ENCODE data around the gene BCAS2.

Gene BCAS2
- long read RNA-seq, transcript BCAS2-202 (6 exons, 891 nt) = minor isoform, 6 of 189 reads
- long read RNA-seq, transcript BCAS2-201 (7 exons, 1,299 nt) = major isoform, 171 of 189 reads
- long read RNA-seq, partial matches to known transcripts = 1 of 189 reads
- long read RNA-seq, other reads (novel, unspliced or antisense) = 11 of 189 reads

GRCh38 chr1:114581335-114582287 lies at the start of gene BCAS2:
BCAS2 (minus strand) TSS chr1:114581615; CDS start chr1:114581591, 24 bp downstream.
- Histone ChIP-seq H3K27ac (replicated peaks) (peak within 1 kb of the TSS; percentile 76), H3K4me3 (replicated peaks; ENCODE audit: insufficient read depth, low read length) (peak within 1 kb of the TSS; percentile 75), H3K27me3 (ENCODE audit: insufficient read depth, poor library complexity, severe bottlenecking) (no peaks in the 10 kb centered on the region)
- TF ChIP-seq POLR2AphosphoS5 (IDR thresholded peaks at IDR 0.05; ENCODE audit: low read depth) (peak; percentile 84), GABPA (IDR thresholded peaks at IDR 0.05; ENCODE audit: low read depth) (peak; percentile 91), SPI1 (IDR thresholded peaks at IDR 0.05; ENCODE audit: borderline replicate concordance, low read depth) (no peak)
- peak; percentile 93 to 98 for DNase-seq (ENCODE audit: low read depth in 1 of 2, low spot score in 1 of 2)

GRCh38 chr1:114627107-114627506 lies 45.7 kb upstream of the BCAS2 start:
- TF ChIP-seq GABPA (IDR thresholded peaks at IDR 0.05; ENCODE audit: low read depth) = no peak
- no peak for TF ChIP-seq CTCF (IDR thresholded peaks at IDR 0.05; ENCODE audit: insufficient read depth, low read length)
- TF ChIP-seq SPI1 (IDR thresholded peaks at IDR 0.05; ENCODE audit: borderline replicate concordance, low read depth) = no peak
- TF ChIP-seq POLR2AphosphoS5 (IDR thresholded peaks at IDR 0.05; ENCODE audit: low read depth) = no peak
- no peak for TF ChIP-seq REST (IDR thresholded peaks at IDR 0.05; ENCODE audit: insufficient replicate concordance, low read depth)
- peaks cover 2% of the 10 kb centered on the region for H3K27me3 ChIP-seq (ENCODE audit: insufficient read depth, poor library complexity, severe bottlenecking)
- H3K27ac ChIP-seq (replicated peaks) = no peak overlapping the region
- no peak for DNase-seq (ENCODE audit: low read depth in 1 of 2, low spot score in 1 of 2)
- H3K4me3 ChIP-seq (replicated peaks; ENCODE audit: insufficient read depth, low read length) = no peak overlapping the region

GRCh38 chr1:114623364-114623763 lies 41.9 kb upstream of the BCAS2 start:
- H3K27ac ChIP-seq (replicated peaks) = no peak overlapping the region
- H3K4me3 ChIP-seq (replicated peaks; ENCODE audit: insufficient read depth, low read length) = no peak overlapping the region
- no peak for TF ChIP-seq POLR2AphosphoS5 (IDR thresholded peaks at IDR 0.05; ENCODE audit: low read depth)
- no peak for TF ChIP-seq CTCF (IDR thresholded peaks at IDR 0.05; ENCODE audit: insufficient read depth, low read length)
- TF ChIP-seq REST (IDR thresholded peaks at IDR 0.05; ENCODE audit: insufficient replicate concordance, low read depth) = no peak
- TF ChIP-seq SPI1 (IDR thresholded peaks at IDR 0.05; ENCODE audit: borderline replicate concordance, low read depth) = no peak
- TF ChIP-seq GABPA (IDR thresholded peaks at IDR 0.05; ENCODE audit: low read depth) = no peak
- peaks cover 10% of the 10 kb centered on the region for H3K27me3 ChIP-seq (ENCODE audit: insufficient read depth, poor library complexity, severe bottlenecking)
- DNase-seq (ENCODE audit: low read depth in 1 of 2, low spot score in 1 of 2) = no peak

- TF ChIP-seq CTCF (IDR thresholded peaks at IDR 0.05; ENCODE audit: insufficient read depth, low read length) = no peak
- TF ChIP-seq REST (IDR thresholded peaks at IDR 0.05; ENCODE audit: insufficient replicate concordance, low read depth) = no peak
- TF ChIP-seq POLR2AphosphoS5 (IDR thresholded peaks at IDR 0.05; ENCODE audit: low read depth) = no peak
- TF ChIP-seq SPI1 (IDR thresholded peaks at IDR 0.05; ENCODE audit: borderline replicate concordance, low read depth) = no peak
- no peak for TF ChIP-seq GABPA (IDR thresholded peaks at IDR 0.05; ENCODE audit: low read depth)
- peaks cover 10% of the 10 kb centered on the region for H3K27me3 ChIP-seq (ENCODE audit: insufficient read depth, poor library complexity, severe bottlenecking)
- H3K27ac ChIP-seq (replicated peaks) = no peak overlapping the region
- H3K4me3 ChIP-seq (replicated peaks; ENCODE audit: insufficient read depth, low read length) = no peak overlapping the region
- no peak for DNase-seq (ENCODE audit: low read depth in 1 of 2, low spot score in 1 of 2)
Observed at GRCh38 chr1:114620419-114620818, 39.0 kb upstream of the BCAS2 start.
